H9 (cell line): Measurements from ENCODE around the gene ASB18. TPM values are rescaled to one million over a fixed set of nuclear protein-coding genes. Genes with fewer than 3 reads are reported as not detected.

Experiments
- DNase-seq: peaks from one replicate; pipeline ENCODE4 v3.0.0-alpha.2; 2017
- H2AFZ ChIP-seq: one replicate; pipeline ENCODE4 v1.6.1; 2013; ENCODE audit warnings: mild to moderate bottlenecking, low read length, control low read depth, moderate library complexity
- H2AK5ac ChIP-seq: 2 replicates; pipeline ENCODE4 v1.6.1; 2013; ENCODE audit warnings: low read length, control low read depth, mixed read lengths; ENCODE audit not compliant: insufficient read length
- H2BK120ac ChIP-seq: one replicate; pipeline ENCODE4 v1.6.1; 2013; ENCODE audit warnings: low read depth, mild to moderate bottlenecking, low read length, control low read depth, inconsistent platforms; ENCODE audit not compliant: poor library complexity, severe bottlenecking
- H2BK12ac ChIP-seq: 2 replicates; pipeline ENCODE4 v1.6.1; 2013; ENCODE audit warnings: low read length, control low read depth, mixed read lengths, low read depth; ENCODE audit not compliant: insufficient read length
- H2BK15ac ChIP-seq: 2 replicates; pipeline ENCODE4 v1.6.1; 2013; ENCODE audit warnings: low read depth, low read length, control low read depth
- H2BK20ac ChIP-seq: one replicate; pipeline ENCODE4 v1.6.1; 2013; ENCODE audit warnings: low read depth, mild to moderate bottlenecking, low read length, control low read depth, inconsistent platforms; ENCODE audit not compliant: poor library complexity, severe bottlenecking
- H2BK5ac ChIP-seq: 2 replicates; pipeline ENCODE4 v1.6.1; 2013; ENCODE audit warnings: low read length, control low read depth, mixed read lengths; ENCODE audit not compliant: insufficient read length
- H3K14ac ChIP-seq: 2 replicates; pipeline ENCODE4 v1.6.1; 2013; ENCODE audit warnings: low read length, control low read depth; ENCODE audit not compliant: insufficient read depth
- H3K18ac ChIP-seq: 2 replicates; pipeline ENCODE4 v1.6.1; 2013; ENCODE audit warnings: low read depth, mild to moderate bottlenecking, mixed read lengths, low read length, control low read depth; ENCODE audit not compliant: insufficient read length
- H3K23ac ChIP-seq: 2 replicates; pipeline ENCODE4 v1.6.1; 2013; ENCODE audit warnings: low read length, control low read depth, mixed read lengths, low read depth; ENCODE audit not compliant: insufficient read length
- H3K23me2 ChIP-seq: 2 replicates; pipeline ENCODE4 v1.6.1; 2013; ENCODE audit warnings: low read depth, mild to moderate bottlenecking, mixed read lengths, low read length, control low read depth; ENCODE audit not compliant: insufficient read length, poor library complexity, severe bottlenecking
- H3K27ac ChIP-seq: 2 replicates; pipeline ENCODE4 v1.5.1; 2013; ENCODE audit warnings: low read length, control low read depth, mixed read lengths, low read depth; ENCODE audit not compliant: insufficient read length
- H3K27me3 ChIP-seq: 2 replicates; pipeline ENCODE4 v1.6.1; 2013; ENCODE audit warnings: low read length, control low read depth, inconsistent platforms; ENCODE audit not compliant: insufficient read depth
- H3K4ac ChIP-seq: 2 replicates; pipeline ENCODE4 v1.6.1; 2013; ENCODE audit warnings: low read depth, mild to moderate bottlenecking, control low read depth, inconsistent platforms, low read length, moderate library complexity
- H3K4me1 ChIP-seq: 2 replicates; pipeline ENCODE4 v1.6.1; 2013; ENCODE audit warnings: low read length, control low read depth, inconsistent platforms; ENCODE audit not compliant: insufficient read depth
- H3K4me2 ChIP-seq: 2 replicates; pipeline ENCODE4 v1.6.1; 2013; ENCODE audit warnings: low read length, control low read depth, mixed read lengths; ENCODE audit not compliant: insufficient read length, insufficient read depth
- H3K56ac ChIP-seq: 2 replicates; pipeline ENCODE4 v1.6.1; 2013; ENCODE audit warnings: low read depth, mild to moderate bottlenecking, mixed read lengths, low read length, control low read depth; ENCODE audit not compliant: insufficient read length
- H3K79me1 ChIP-seq: 2 replicates; pipeline ENCODE4 v1.6.1; 2013; ENCODE audit warnings: low read depth, mild to moderate bottlenecking, moderate library complexity, low read length, control low read depth, inconsistent platforms; ENCODE audit not compliant: insufficient read depth, poor library complexity, severe bottlenecking
- H3K79me2 ChIP-seq: 2 replicates; pipeline ENCODE4 v1.6.1; 2013; ENCODE audit warnings: low read length, control low read depth, inconsistent platforms; ENCODE audit not compliant: insufficient read depth
- H3K9ac ChIP-seq: 2 replicates; pipeline ENCODE4 v1.6.1; 2013; ENCODE audit warnings: low read length, control low read depth, mixed read lengths; ENCODE audit not compliant: insufficient read length; ENCODE audit errors: extremely low read depth
- H3K9me3 ChIP-seq: one replicate; pipeline ENCODE4 v1.6.1; 2013; ENCODE audit warnings: low read depth, low read length, inconsistent platforms; ENCODE audit not compliant: control insufficient read depth
- H3T11ph ChIP-seq: one replicate; pipeline ENCODE4 v1.6.1; 2013; ENCODE audit warnings: mild to moderate bottlenecking, low read length, control low read depth, inconsistent platforms
- H4K20me1 ChIP-seq: one replicate; pipeline ENCODE4 v1.6.1; 2013; ENCODE audit not compliant: control insufficient read depth, insufficient read length, insufficient read depth
- H4K5ac ChIP-seq: 2 replicates; pipeline ENCODE4 v1.6.1; 2013; ENCODE audit warnings: low read depth, mild to moderate bottlenecking, mixed read lengths, low read length, control low read depth; ENCODE audit not compliant: insufficient read length
- H4K8ac ChIP-seq: replicated peaks from 2 replicates; pipeline ENCODE4 v1.6.1; 2013; ENCODE audit warnings: low read length, control low read depth, mixed read lengths, low read depth; ENCODE audit not compliant: insufficient read length
- H4K91ac ChIP-seq: 2 replicates; pipeline ENCODE4 v1.6.1; 2013; ENCODE audit warnings: low read depth, mild to moderate bottlenecking, moderate library complexity, mixed read lengths, low read length, control low read depth; ENCODE audit not compliant: insufficient read length
- H3K27ac Mint-ChIP-seq, 3 experiments: 2 replicates in 2 of 3; 3 replicates in 1 of 3; pipeline ENCODE4 v1.8.0; 2020 to 2021; ENCODE audit warnings: mixed read lengths in 3 of 3, mild to moderate bottlenecking in 1 of 3, moderate library complexity in 1 of 3
- H3K27me3 Mint-ChIP-seq: 2 replicates; pipeline ENCODE4 v1.8.0; 2021; ENCODE audit warnings: low read depth, mild to moderate bottlenecking, moderate library complexity, mixed read lengths
- H3K36me3 Mint-ChIP-seq, 3 experiments: 2 replicates in 2 of 3; 3 replicates in 1 of 3; pipeline ENCODE4 v1.8.0; 2020 to 2021; ENCODE audit warnings: low read depth in 3 of 3, mixed read lengths in 3 of 3; ENCODE audit not compliant: insufficient read depth in 1 of 3
- H3K4me1 Mint-ChIP-seq, 2 experiments: 2 replicates each; pipeline ENCODE4 v1.8.0; 2020; ENCODE audit warnings: mixed read lengths in 2 of 2
- H3K4me3 Mint-ChIP-seq, 2 experiments: 2 replicates in 1 of 2; 3 replicates in 1 of 2; pipeline ENCODE4 v1.8.0; 2020 to 2021; ENCODE audit warnings: mild to moderate bottlenecking in 2 of 2, mixed read lengths in 2 of 2, moderate library complexity in 1 of 2
- H3K9me3 Mint-ChIP-seq, 2 experiments: 2 replicates in 1 of 2; 3 replicates in 1 of 2; pipeline ENCODE4 v1.8.0; 2020; ENCODE audit warnings: mild to moderate bottlenecking in 2 of 2, mixed read lengths in 2 of 2, moderate library complexity in 1 of 2
- WGBS: extraction: QIAGEN DNeasy Blood & Tissue Kit; methylation state at CpG from one replicate; pipeline ENCODE4 v1.1.7; 2013; ENCODE audit warnings: missing lambda C conversion rate, low lambda C conversion rate, mixed read lengths; ENCODE audit not compliant: insufficient read length; ENCODE audit errors: extremely low coverage; 5-methylcytosine and 5-hydroxymethylcytosine counted together
- total RNA-seq: library from RNA; stranded (reverse); gene quantifications from 2 replicates; pipeline ENCODE4 v1.2.1, GENCODE V29; 2021
- TF ChIP-seq, protein P1 (sequence below): fragments of 200-600 bp; sonication (generic); conservative IDR thresholded peaks from 3 replicates; pipeline ENCODE4 v1.8.0; 2021; ENCODE audit warnings: antibody characterized with exemption, mild to moderate bottlenecking

Gene ASB18
- total RNA-seq, 1 experiment from 2014 or later, result not detected

DNA sequence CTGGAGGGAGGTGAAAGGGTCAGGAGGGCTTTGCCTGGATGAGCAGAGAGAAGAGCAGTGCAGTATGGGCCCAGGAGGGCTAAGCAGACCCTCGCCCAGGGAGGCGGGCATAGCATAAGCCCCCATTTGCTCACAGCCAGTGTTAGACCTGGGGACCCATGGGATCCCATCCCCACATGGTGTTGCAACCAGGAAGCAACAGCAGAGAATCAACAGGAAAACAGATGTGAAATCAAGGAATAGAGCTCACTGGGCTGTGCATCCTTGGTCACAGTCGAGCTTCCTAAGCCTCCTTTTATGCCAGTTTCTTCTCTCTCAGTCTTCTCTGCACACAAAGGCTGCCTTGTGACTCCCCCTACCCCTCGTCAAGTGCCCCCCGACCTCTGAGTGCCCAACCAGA is 19.9 kb downstream of the ASB18 start:
- Histone ChIP-seq H4K8ac (no peak overlapping the region), H2BK5ac (no peak overlapping the region), H3K27ac (no peak overlapping the region), H3K23ac (no peak overlapping the region), H2BK120ac (no peak overlapping the region), H3K4me2 (no peak overlapping the region), H4K91ac (no peak overlapping the region), H2AFZ (no peak overlapping the region), H3K27me3 (no peaks in the 10 kb centered on the region), H3K4ac (no peak overlapping the region), H3K9me3 (no peaks in the 10 kb centered on the region), H3T11ph (no peak overlapping the region), H2BK15ac (no peak overlapping the region), H3K56ac (no peak overlapping the region), H3K23me2 (no peaks in the 10 kb centered on the region), H3K4me1 (no peaks in the 10 kb centered on the region; the same call in 1 of the 2 replicates), H2AK5ac (no peak overlapping the region), H3K9ac (no peak overlapping the region), H3K18ac (no peak overlapping the region), H2BK12ac (no peak overlapping the region), H4K20me1 (peaks cover 4% of the 10 kb centered on the region), H4K5ac (no peak overlapping the region), H2BK20ac (no peak overlapping the region), H3K79me1 (no peaks in the 10 kb centered on the region), H3K14ac (no peak overlapping the region), H3K79me2 (no peaks in the 10 kb centered on the region)
- no CpG with 5 or more reads among the region's 5 CpGs for WGBS
- TF ChIP-seq, protein P1, sequence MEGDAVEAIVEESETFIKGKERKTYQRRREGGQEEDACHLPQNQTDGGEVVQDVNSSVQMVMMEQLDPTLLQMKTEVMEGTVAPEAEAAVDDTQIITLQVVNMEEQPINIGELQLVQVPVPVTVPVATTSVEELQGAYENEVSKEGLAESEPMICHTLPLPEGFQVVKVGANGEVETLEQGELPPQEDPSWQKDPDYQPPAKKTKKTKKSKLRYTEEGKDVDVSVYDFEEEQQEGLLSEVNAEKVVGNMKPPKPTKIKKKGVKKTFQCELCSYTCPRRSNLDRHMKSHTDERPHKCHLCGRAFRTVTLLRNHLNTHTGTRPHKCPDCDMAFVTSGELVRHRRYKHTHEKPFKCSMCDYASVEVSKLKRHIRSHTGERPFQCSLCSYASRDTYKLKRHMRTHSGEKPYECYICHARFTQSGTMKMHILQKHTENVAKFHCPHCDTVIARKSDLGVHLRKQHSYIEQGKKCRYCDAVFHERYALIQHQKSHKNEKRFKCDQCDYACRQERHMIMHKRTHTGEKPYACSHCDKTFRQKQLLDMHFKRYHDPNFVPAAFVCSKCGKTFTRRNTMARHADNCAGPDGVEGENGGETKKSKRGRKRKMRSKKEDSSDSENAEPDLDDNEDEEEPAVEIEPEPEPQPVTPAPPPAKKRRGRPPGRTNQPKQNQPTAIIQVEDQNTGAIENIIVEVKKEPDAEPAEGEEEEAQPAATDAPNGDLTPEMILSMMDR, result no peak
- no peaks in the 10 kb centered on the region; a peak in 1 of 5 replicates for H3K9me3 Mint-ChIP-seq
- H3K27me3 Mint-ChIP-seq, result peaks cover 52% of the 10 kb centered on the region
- DNase-seq, result no peak
- no peaks in the 10 kb centered on the region for H3K36me3 Mint-ChIP-seq
- no peak overlapping the region for H3K4me3 Mint-ChIP-seq
- H3K27ac Mint-ChIP-seq, result no peak overlapping the region
- peaks cover 17 to 20% of the 10 kb centered on the region in 2 experiments for H3K4me1 Mint-ChIP-seq
